ENCODE data around the gene ARHGEF28.

The ARHGEF28 gene

GRCh38 chr5:73812457-73812856 is 186.5 kb downstream of the ARHGEF28 start:
- Histone ChIP-seq H3K4ac (ENCODE audit: low read depth, low read length) (no peak overlapping the region), H3K18ac (ENCODE audit: low read length) (no peak overlapping the region), H2BK15ac (replicated peaks; ENCODE audit: low read depth) (no peak overlapping the region), H4K5ac (ENCODE audit: low read length) (no peak overlapping the region), H3K79me2 (ENCODE audit: control insufficient read depth, insufficient read depth, low read length) (no peaks in the 10 kb centered on the region), H2AK5ac (ENCODE audit: low read length) (no peak overlapping the region), H4K8ac (ENCODE audit: low read depth, low read length) (no peak overlapping the region), H3K4me1 (ENCODE audit: control insufficient read depth, low read depth, low read length) (no peaks in the 10 kb centered on the region), H3K36me3 (ENCODE audit: control insufficient read depth, insufficient read depth, low read length) (no peaks in the 10 kb centered on the region), H3K27ac (ENCODE audit: low read depth, low read length) (no peak overlapping the region), H3K79me1 (ENCODE audit: low read length) (no peaks in the 10 kb centered on the region), H3K4me3 (ENCODE audit: low read length) (no peak overlapping the region), H3K27me3 (ENCODE audit: insufficient read depth, low read length, poor library complexity) (no peaks in the 10 kb centered on the region), H3K4me2 (ENCODE audit: low read length) (no peak overlapping the region), H2BK5ac (ENCODE audit: low read length) (no peak overlapping the region), H3K56ac (ENCODE audit: low read length) (no peak overlapping the region), H3K23ac (ENCODE audit: low read length) (no peak overlapping the region), H2BK120ac (ENCODE audit: low read depth, low read length) (no peak overlapping the region), H3K9ac (ENCODE audit: low read length) (no peak overlapping the region)
- DNase-seq, result no peak
- no CpG with 5 or more reads among the region's 6 CpGs for WGBS (ENCODE audit: extremely low coverage, insufficient coverage, low lambda C conversion rate)

GRCh38 chr5:73812962-73813588 is 187.1 kb downstream of the ARHGEF28 start:
- Histone ChIP-seq H3K79me2 (ENCODE audit: control insufficient read depth, insufficient read depth, low read length) (no peaks in the 10 kb centered on the region), H3K36me3 (ENCODE audit: control insufficient read depth, insufficient read depth, low read length) (no peaks in the 10 kb centered on the region), H2BK5ac (ENCODE audit: low read length) (no peak overlapping the region), H3K18ac (ENCODE audit: low read length) (no peak overlapping the region), H3K56ac (ENCODE audit: low read length) (no peak overlapping the region), H3K23ac (ENCODE audit: low read length) (no peak overlapping the region), H3K27ac (ENCODE audit: low read depth, low read length) (no peak overlapping the region), H3K4ac (ENCODE audit: low read depth, low read length) (no peak overlapping the region), H3K27me3 (ENCODE audit: insufficient read depth, low read length, poor library complexity) (no peaks in the 10 kb centered on the region), H2BK120ac (ENCODE audit: low read depth, low read length) (no peak overlapping the region), H2AK5ac (ENCODE audit: low read length) (no peak overlapping the region), H4K5ac (ENCODE audit: low read length) (no peak overlapping the region), H3K4me3 (ENCODE audit: low read length) (no peak overlapping the region), H3K4me2 (ENCODE audit: low read length) (no peak overlapping the region), H3K79me1 (ENCODE audit: low read length) (no peaks in the 10 kb centered on the region), H2BK15ac (replicated peaks; ENCODE audit: low read depth) (no peak overlapping the region), H4K8ac (ENCODE audit: low read depth, low read length) (no peak overlapping the region), H3K4me1 (ENCODE audit: control insufficient read depth, low read depth, low read length) (no peaks in the 10 kb centered on the region), H3K9ac (ENCODE audit: low read length) (no peak overlapping the region)
- DNase-seq, result no peak
- no CpG with 5 or more reads among the region's 9 CpGs for WGBS (ENCODE audit: extremely low coverage, insufficient coverage, low lambda C conversion rate)

GRCh38 chr5:73814233-73814846 is 188.3 kb downstream of the ARHGEF28 start:
- no peak overlapping the region for H3K4me2 ChIP-seq (ENCODE audit: low read length)
- no peaks in the 10 kb centered on the region for H3K79me2 ChIP-seq (ENCODE audit: control insufficient read depth, insufficient read depth, low read length)
- no peak overlapping the region for H3K4me3 ChIP-seq (ENCODE audit: low read length)
- no peak for DNase-seq
- no peak overlapping the region for H3K27ac ChIP-seq (ENCODE audit: low read depth, low read length)
- H4K5ac ChIP-seq (ENCODE audit: low read length), result no peak overlapping the region
- no peaks in the 10 kb centered on the region for H3K79me1 ChIP-seq (ENCODE audit: low read length)
- no peak overlapping the region for H2BK15ac ChIP-seq (replicated peaks; ENCODE audit: low read depth)
- no peaks in the 10 kb centered on the region for H3K27me3 ChIP-seq (ENCODE audit: insufficient read depth, low read length, poor library complexity)
- no peak overlapping the region for H2BK5ac ChIP-seq (ENCODE audit: low read length)
- H3K18ac ChIP-seq (ENCODE audit: low read length), result no peak overlapping the region
- H2AK5ac ChIP-seq (ENCODE audit: low read length), result no peak overlapping the region
- H2BK120ac ChIP-seq (ENCODE audit: low read depth, low read length), result no peak overlapping the region
- H3K4ac ChIP-seq (ENCODE audit: low read depth, low read length), result no peak overlapping the region
- H4K8ac ChIP-seq (ENCODE audit: low read depth, low read length), result no peak overlapping the region
- no CpG with 5 or more reads among the region's 8 CpGs for WGBS (ENCODE audit: extremely low coverage, insufficient coverage, low lambda C conversion rate)
- H3K4me1 ChIP-seq (ENCODE audit: control insufficient read depth, low read depth, low read length), result no peaks in the 10 kb centered on the region
- H3K36me3 ChIP-seq (ENCODE audit: control insufficient read depth, insufficient read depth, low read length), result no peaks in the 10 kb centered on the region
- H3K56ac ChIP-seq (ENCODE audit: low read length), result no peak overlapping the region
- no peak overlapping the region for H3K9ac ChIP-seq (ENCODE audit: low read length)
- H3K23ac ChIP-seq (ENCODE audit: low read length), result no peak overlapping the region

- Histone ChIP-seq H3K56ac (ENCODE audit: low read length) (no peak overlapping the region), H3K27ac (ENCODE audit: low read depth, low read length) (no peak overlapping the region), H3K18ac (ENCODE audit: low read length) (no peak overlapping the region), H3K9ac (ENCODE audit: low read length) (no peak overlapping the region), H3K27me3 (ENCODE audit: insufficient read depth, low read length, poor library complexity) (no peaks in the 10 kb centered on the region), H2BK15ac (replicated peaks; ENCODE audit: low read depth) (no peak overlapping the region), H3K36me3 (ENCODE audit: control insufficient read depth, insufficient read depth, low read length) (no peaks in the 10 kb centered on the region), H2AK5ac (ENCODE audit: low read length) (no peak overlapping the region), H2BK120ac (ENCODE audit: low read depth, low read length) (no peak overlapping the region), H3K79me1 (ENCODE audit: low read length) (no peaks in the 10 kb centered on the region), H3K23ac (ENCODE audit: low read length) (no peak overlapping the region), H3K4me2 (ENCODE audit: low read length) (no peak overlapping the region), H3K4me3 (ENCODE audit: low read length) (no peak overlapping the region), H4K5ac (ENCODE audit: low read length) (no peak overlapping the region), H2BK5ac (ENCODE audit: low read length) (no peak overlapping the region), H4K8ac (ENCODE audit: low read depth, low read length) (no peak overlapping the region), H3K79me2 (ENCODE audit: control insufficient read depth, insufficient read depth, low read length) (no peaks in the 10 kb centered on the region), H3K4ac (ENCODE audit: low read depth, low read length) (no peak overlapping the region), H3K4me1 (ENCODE audit: control insufficient read depth, low read depth, low read length) (no peaks in the 10 kb centered on the region)
- no CpG with 5 or more reads among the region's 4 CpGs for WGBS (ENCODE audit: extremely low coverage, insufficient coverage, low lambda C conversion rate)
- no peak for DNase-seq
Measured at GRCh38 chr5:73815631-73816030, 189.6 kb downstream of the ARHGEF28 start.

- no peak overlapping the region for H2BK120ac ChIP-seq (ENCODE audit: low read depth, low read length)
- no peak overlapping the region for H3K4me3 ChIP-seq (ENCODE audit: low read length)
- H3K56ac ChIP-seq (ENCODE audit: low read length), result no peak overlapping the region
- H3K36me3 ChIP-seq (ENCODE audit: control insufficient read depth, insufficient read depth, low read length), result no peaks in the 10 kb centered on the region
- H4K8ac ChIP-seq (ENCODE audit: low read depth, low read length), result no peak overlapping the region
- no peak overlapping the region for H2AK5ac ChIP-seq (ENCODE audit: low read length)
- H3K18ac ChIP-seq (ENCODE audit: low read length), result no peak overlapping the region
- H3K4me1 ChIP-seq (ENCODE audit: control insufficient read depth, low read depth, low read length), result no peaks in the 10 kb centered on the region
- no peaks in the 10 kb centered on the region for H3K27me3 ChIP-seq (ENCODE audit: insufficient read depth, low read length, poor library complexity)
- no peak overlapping the region for H3K4ac ChIP-seq (ENCODE audit: low read depth, low read length)
- no peak for DNase-seq
- no peaks in the 10 kb centered on the region for H3K79me1 ChIP-seq (ENCODE audit: low read length)
- H3K79me2 ChIP-seq (ENCODE audit: control insufficient read depth, insufficient read depth, low read length), result no peaks in the 10 kb centered on the region
- H2BK5ac ChIP-seq (ENCODE audit: low read length), result no peak overlapping the region
- H3K9ac ChIP-seq (ENCODE audit: low read length), result no peak overlapping the region
- H3K27ac ChIP-seq (ENCODE audit: low read depth, low read length), result no peak overlapping the region
- no peak overlapping the region for H2BK15ac ChIP-seq (replicated peaks; ENCODE audit: low read depth)
- WGBS (ENCODE audit: extremely low coverage, insufficient coverage, low lambda C conversion rate), result no CpG with 5 or more reads among the region's 5 CpGs
- H3K23ac ChIP-seq (ENCODE audit: low read length), result no peak overlapping the region
- H3K4me2 ChIP-seq (ENCODE audit: low read length), result no peak overlapping the region
- H4K5ac ChIP-seq (ENCODE audit: low read length), result no peak overlapping the region
Measured at GRCh38 chr5:73816656-73817420, 190.8 kb downstream of the ARHGEF28 start.
